Caki2 (cell line): ENCODE data around the gene WDR59. TPM values are rescaled to one million over a fixed set of nuclear protein-coding genes. Genes with fewer than 3 reads are reported as not detected.
"Not testable (repeated sequence)": the region's sequence is repeated elsewhere in the genome, so short reads cannot be mapped to it uniquely, and the experiment has no call there.

Experiments
- DNase-seq: peaks from one replicate; pipeline ENCODE4 v3.0.0-alpha.2; 2015; ENCODE audit warnings: low read depth
- in situ Hi-C: cut with HindIII; loops from 2 replicates; pipeline ENCODE4 v1.10.0; 2016; ENCODE audit warnings: low sequenced_read_pairs, low pct_unique_long_range_greater_than_20kb, mixed read lengths
- total RNA-seq: library from RNA; depleted of rRNA; stranded (reverse); fragments of >200 nt; shearing (Covaris generic); gene quantifications from 2 replicates; pipeline ENCODE4 v1.2.3, GENCODE V29; 2014; ENCODE audit warnings: low replicate concordance

Gene WDR59
- total RNA-seq, 1 experiment from 2014 or later: 15.8 TPM

DNA sequence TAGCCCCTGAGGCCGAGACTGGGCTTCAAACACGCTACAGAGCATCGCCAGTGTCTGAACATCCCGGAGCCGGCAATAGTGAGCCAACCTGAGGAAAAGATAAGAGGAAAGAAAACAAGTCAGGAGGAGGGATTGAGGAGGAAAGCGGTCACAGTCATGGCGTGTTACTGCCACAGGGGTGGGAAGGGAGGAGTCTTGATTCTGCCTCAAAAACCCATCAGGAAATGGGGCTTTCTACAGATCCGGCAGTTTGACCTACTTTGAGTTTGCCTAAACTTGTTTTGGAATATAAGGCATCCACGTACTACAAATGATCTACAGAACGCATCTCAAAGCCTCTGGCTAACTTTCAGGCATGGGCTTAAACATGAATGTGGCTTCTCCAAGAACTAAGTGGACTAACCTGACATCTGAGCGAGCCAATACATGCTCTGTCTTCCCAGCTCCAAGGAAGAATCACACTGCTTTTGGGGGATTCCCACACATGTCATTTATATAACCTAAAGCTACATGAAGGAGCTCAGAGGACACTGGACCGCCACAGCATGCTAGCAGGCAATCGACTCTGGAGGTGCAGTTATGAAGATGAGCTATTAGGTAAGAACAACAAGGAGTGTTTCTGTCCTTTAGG lies 96.6 kb downstream of the WDR59 start:
- in situ Hi-C loops: no loop called here
- no peak for DNase-seq

GRCh38 chr16:74887084-74887483 lies 97.8 kb downstream of the WDR59 start:
- DNase-seq: no peak
- in situ Hi-C loops: no loop called here

DNA sequence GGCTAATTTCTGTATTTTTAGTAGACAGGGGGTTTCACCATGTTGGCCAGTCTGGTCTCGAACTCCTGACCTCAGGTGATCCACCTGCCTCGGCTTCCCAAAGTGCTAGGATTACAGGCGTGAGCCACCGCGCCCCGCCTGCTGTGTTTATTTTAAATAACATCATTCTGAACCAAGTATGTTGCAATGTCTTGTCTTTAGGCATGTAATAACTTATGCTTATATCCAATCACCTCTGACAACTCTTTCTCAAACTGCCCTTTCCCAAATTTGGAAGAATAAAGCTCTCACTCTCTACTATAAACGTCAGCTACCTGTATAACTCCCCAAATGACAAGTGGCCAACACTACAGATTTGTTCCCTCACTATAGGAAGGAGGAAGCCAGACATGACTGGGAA lies 107.2 kb downstream of the WDR59 start:
- in situ Hi-C loops: no loop called here
- no peak for DNase-seq

- in situ Hi-C loops: no loop called here
- DNase-seq: peak; percentile 55
Measured at GRCh38 chr16:74874912-74875546, 109.9 kb downstream of the WDR59 start.

GRCh38 chr16:74874123-74874522 lies 110.8 kb downstream of the WDR59 start:
- in situ Hi-C loops: no loop called here
- DNase-seq: no peak

GRCh38 chr16:74872302-74872701 lies 112.6 kb downstream of the WDR59 start:
- DNase-seq: no peak
- in situ Hi-C loops: no loop called here

DNA sequence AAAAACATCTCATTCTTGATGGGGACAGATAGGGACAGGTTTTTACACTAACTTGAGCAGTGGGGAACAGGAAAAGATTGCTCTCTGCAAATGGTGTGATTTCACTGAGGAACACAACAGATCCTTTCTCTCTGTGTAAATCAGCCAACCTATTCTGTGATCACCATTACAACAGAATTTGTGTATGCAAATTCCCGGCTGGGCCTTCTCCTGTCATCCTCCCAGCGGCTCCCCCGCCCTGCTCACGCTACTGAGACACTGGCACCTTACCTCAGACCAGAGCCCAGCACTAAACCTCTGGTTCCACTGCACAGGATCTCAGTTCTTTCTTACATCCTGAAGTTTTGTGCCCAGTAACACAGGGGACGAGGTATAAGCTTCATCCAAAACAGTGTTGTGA lies 113.3 kb downstream of the WDR59 start:
- no peak for DNase-seq
- in situ Hi-C loops: no loop called here

DNA sequence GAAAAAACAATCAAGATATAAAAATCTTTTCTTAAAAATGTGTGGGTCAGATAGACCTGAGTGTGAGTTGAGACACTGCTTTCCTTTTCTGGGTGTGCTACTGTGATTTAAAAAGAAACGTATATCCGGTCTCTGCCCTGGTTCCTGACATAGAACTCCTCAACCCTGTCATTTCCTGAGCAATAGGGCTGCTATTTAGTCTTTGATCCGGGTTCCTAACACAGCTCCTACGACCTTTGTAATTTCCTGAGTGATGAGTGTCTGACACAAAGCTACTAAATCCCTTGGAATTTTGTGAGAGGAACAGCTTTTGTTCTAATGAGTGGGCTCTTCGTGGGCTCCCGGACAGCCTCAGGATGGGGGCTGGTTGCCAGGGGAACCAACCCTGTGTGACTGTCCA lies 116.4 kb downstream of the WDR59 start:
- in situ Hi-C loops: no loop called here
- no peak for DNase-seq

- DNase-seq: no peak
- in situ Hi-C loops: no loop called here
Measured at GRCh38 chr16:74868035-74868434, 116.9 kb downstream of the WDR59 start.

- in situ Hi-C loops: no loop called here
- DNase-seq: no peak
Measured at GRCh38 chr16:74867281-74867849, 117.6 kb downstream of the WDR59 start.

DNA sequence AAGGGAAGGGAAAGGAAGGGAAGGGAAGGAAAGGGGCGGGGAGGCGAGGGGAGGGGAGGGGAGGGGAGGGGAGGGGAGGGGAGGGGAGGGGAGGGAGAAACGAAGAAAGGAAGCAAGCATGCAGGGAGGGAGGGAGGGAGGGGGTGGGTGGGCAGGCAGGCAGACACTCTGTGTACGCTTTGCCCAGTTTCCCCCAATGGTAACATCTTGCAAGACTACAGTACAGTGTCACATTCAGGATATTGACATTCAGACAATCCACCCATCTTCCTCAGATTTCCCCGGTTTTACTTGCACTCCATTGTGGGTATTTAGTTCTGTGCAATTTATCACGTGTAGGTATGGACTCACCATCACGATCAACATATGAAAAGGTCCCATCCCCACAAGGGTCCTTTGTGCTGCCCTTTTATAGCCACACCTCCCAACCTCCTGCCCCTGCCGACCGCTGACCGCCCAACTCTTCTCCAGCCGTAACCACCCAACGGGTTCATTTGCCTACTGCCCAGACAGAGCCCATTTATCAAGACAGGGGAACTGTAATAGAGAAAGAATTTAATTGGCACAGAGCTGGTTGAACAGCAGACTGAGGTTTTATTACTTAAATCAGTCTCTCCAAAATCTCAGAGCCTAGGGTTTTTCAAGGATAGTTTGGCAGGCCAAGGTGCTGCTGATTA lies 118.9 kb downstream of the WDR59 start:
- in situ Hi-C loops: no loop called here
- peak; percentile 25 for DNase-seq

- peak; percentile 65 for DNase-seq
- in situ Hi-C loops: no loop called here
Measured at GRCh38 chr16:74862743-74863244, 122.1 kb downstream of the WDR59 start.

DNA sequence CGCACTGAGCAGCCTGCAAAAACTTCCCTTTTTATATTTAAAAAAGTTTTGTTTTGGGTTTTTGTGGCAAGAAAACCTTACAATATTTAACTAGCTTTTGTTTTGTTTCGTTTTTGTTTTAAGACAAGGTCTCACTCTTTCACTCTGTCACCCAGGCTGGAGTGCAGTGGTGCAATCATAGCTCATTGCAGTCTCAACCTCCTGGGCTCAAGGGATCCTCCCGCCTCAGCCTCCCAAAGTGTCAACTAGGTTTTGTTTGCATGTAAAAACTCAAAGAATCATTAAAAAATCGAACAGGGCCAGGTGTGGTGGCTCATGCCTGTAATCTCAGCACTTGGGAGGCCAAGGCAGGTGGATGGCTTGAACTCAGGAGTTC lies 132.4 kb downstream of the WDR59 start:
- in situ Hi-C loops: no loop called here
- DNase-seq: no peak

DNA sequence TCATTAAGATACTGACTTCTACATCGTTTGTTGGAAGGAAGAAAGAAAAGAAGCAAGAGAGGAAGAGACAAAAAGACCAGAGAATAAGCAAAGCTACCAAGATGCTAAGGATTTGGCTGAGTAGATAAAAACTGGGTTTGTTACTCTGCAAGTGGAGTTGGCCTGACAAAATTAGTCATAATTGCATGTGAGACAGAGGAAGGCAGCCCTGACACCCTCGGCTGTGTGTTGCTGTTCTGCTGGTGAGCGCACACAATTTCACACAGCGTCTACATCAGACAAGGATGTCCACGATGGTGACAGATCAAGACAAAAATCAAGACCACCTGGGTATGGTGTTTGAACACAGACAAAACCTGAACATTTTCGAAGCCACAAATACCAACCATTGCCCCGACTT lies 134.9 kb downstream of the WDR59 start:
- no peak for DNase-seq
- in situ Hi-C loops: no loop called here

DNA sequence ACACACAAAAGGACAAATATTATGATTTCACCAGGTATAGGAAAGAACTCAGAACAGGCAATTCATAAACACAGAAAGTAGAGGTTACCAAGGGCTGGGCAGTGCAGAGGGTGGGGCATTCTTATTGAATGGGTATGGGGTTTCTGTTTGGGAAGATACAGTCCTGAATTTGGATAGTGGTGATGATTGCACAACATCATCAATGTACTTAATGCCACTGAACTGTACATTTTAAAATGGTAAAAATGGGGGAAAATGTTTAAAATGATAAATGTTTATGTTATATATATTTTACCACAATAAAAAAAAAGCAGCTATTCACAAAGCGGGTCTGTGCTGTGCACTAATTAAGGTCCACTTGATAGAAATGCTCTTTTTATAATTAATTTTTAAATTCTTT lies 137.7 kb downstream of the WDR59 start:
- no peak for DNase-seq
- in situ Hi-C loops: no loop called here

DNA sequence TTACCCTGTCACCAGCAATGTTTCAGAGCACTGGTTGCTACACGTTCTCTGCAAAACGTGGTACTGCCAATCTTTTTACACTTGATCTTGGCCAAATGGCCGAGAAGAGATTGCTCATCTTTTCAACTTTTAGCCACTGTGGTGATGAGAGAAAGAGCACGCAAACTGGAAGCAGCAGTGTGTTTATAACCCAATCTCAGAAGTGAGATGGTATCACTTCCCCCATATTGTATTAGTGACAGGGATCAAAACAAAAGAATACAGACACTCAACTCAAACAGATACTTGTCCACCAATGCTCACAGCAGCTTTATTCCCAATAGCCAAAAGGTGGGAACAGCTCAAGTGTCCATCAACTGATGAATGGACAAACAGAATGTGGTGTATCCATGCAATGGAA lies 138.2 kb downstream of the WDR59 start:
- in situ Hi-C loops: no loop called here
- no peak for DNase-seq

DNA sequence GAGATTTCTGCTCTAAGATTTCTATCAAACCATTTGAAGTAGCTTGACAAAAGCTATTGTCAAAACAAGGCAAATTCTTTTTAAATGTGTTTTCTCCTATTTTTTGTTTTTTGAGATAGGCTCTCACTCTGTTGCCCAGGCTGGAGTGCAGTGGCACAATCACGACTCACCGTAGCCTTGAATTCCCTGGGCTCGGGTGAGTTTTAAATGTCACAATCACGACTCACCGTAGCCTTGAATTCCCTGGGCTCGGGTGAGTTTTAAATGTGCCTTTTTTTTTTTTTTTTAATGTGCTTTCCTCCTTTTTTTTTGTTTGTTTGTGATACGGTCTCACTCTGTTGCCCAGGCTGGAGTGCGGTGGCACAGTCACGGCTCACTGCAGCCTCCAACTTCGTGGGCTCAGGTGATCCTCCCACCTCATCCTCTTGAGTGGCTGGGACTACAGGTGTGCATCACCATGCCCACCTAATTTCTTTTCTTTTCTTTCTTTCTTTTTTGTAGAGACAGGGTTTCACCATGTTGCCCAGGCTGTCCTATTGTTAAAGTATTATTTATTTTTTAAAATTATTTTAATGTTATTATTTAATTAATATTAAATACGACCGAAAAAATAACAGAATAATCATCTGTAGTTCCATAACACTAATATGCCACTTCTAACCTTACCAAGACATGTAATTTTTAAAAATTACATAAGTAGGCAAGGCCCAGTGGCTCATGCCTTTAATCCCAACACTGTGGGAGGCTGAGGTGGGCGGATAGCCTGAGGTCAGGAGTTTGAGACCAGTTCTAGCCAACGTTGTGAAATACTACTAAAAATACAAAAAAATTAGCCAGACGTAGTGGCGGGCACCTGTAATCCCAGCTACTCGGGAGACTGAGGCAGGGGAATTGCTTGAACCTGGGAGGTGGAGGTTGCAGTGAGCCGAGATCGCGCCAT lies 140.6 kb downstream of the WDR59 start:
- no peak for DNase-seq
- in situ Hi-C loops: no loop called here

GRCh38 chr16:74843381-74844035 lies 141.4 kb downstream of the WDR59 start:
- in situ Hi-C loops, DNase-seq: not testable (repeated sequence)
